SK-N-SH (cell line): ENCODE measurements around the gene PEX7. TPM values are rescaled to one million over a fixed set of nuclear protein-coding genes. Genes with fewer than 3 reads are reported as not detected.

Source experiments
- CTCF ChIA-PET: fragments of 300-600, 350-600 bp; formaldehyde crosslinking; extraction: SDS; loops from one replicate; lab custom pipeline; 2021; lab: Yijun Ruan, JAX
- POLR2A ChIA-PET: fragments of 350-600 bp; sonication (Branson Sonifier 250); formaldehyde crosslinking; extraction: SDS; loops from one replicate; lab custom pipeline; 2020; ENCODE audit warnings: antibody characterized with exemption, inconsistent platforms; lab: Yijun Ruan, JAX
- DNase-seq: peaks from one replicate; pipeline ENCODE4 v3.0.0; 2012
- H2AFZ ChIP-seq: fragments of 200-600 bp; sonication (generic); 2 replicates; pipeline ENCODE4 v1.8.1; 2016; ENCODE audit warnings: antibody characterized with exemption, mild to moderate bottlenecking, low read depth
- H3F3A ChIP-seq: fragments of 200-600 bp; sonication (generic); replicated peaks from 2 replicates; pipeline ENCODE3; 2016; ENCODE audit warnings: antibody characterized with exemption, mild to moderate bottlenecking; ENCODE audit not compliant: insufficient read depth
- H3K27ac ChIP-seq, 2 experiments: fragments of 200-500 bp in 1 of 2; fragments of 200-600 bp in 1 of 2; sonication (Bioruptor generic) in 1 of 2; sonication (generic), shearing (Covaris generic) in 1 of 2; 2 replicates each; pipeline versions ENCODE4 v1.5.1 to v1.6.1; 2014 to 2016; ENCODE audit warnings: low read depth in 2 of 2, inconsistent platforms in 1 of 2, low read length in 1 of 2, mild to moderate bottlenecking in 1 of 2, mixed read lengths in 1 of 2
- H3K27me3 ChIP-seq: fragments of 200-600 bp; sonication (generic), shearing (Covaris generic); 2 replicates; pipeline ENCODE4 v1.6.1; 2016; ENCODE audit warnings: mixed run types; ENCODE audit not compliant: insufficient read depth
- H3K36me3 ChIP-seq, 2 experiments: fragments of 200-500 bp in 1 of 2; fragments of 200-600 bp in 1 of 2; sonication (Bioruptor generic) in 1 of 2; sonication (generic) in 1 of 2; replicated peaks in 1 of 2; 2 replicates each; pipeline versions ENCODE3 to v1.5.1; 2014 to 2016; ENCODE audit warnings: low read length in 1 of 2, mild to moderate bottlenecking in 1 of 2; ENCODE audit not compliant: insufficient read depth in 2 of 2, control insufficient read depth in 1 of 2
- H3K4me1 ChIP-seq, 2 experiments: fragments of 200-500 bp in 1 of 2; fragments of 200-600 bp in 1 of 2; sonication (Bioruptor generic) in 1 of 2; sonication (generic), shearing (Covaris generic) in 1 of 2; 2 replicates each; pipeline versions ENCODE4 v1.5.1 to v1.6.1; 2014 to 2016; ENCODE audit warnings: low read depth in 1 of 2, low read length in 1 of 2, mixed run types in 1 of 2; ENCODE audit not compliant: insufficient read depth in 2 of 2, control insufficient read depth in 1 of 2
- H3K4me2 ChIP-seq: fragments of 200-600 bp; sonication (generic), shearing (Covaris generic); 2 replicates; pipeline ENCODE4 v1.6.1; 2017; ENCODE audit warnings: mixed run types
- H3K4me3 ChIP-seq, 2 experiments: fragments of 200-500 bp in 1 of 2; fragments of 200-600 bp in 1 of 2; sonication (Bioruptor generic) in 1 of 2; sonication (generic), shearing (Covaris generic) in 1 of 2; 2 replicates each; pipeline versions ENCODE4 v1.5.1 to v1.8.1; 2014 to 2016; ENCODE audit warnings: low read depth in 2 of 2, inconsistent platforms in 1 of 2, low read length in 1 of 2, mild to moderate bottlenecking in 1 of 2, mixed read lengths in 1 of 2, moderate library complexity in 1 of 2
- H3K79me2 ChIP-seq: fragments of 200-600 bp; sonication (generic); 2 replicates; pipeline ENCODE4 v1.8.1; 2017; ENCODE audit warnings: mild to moderate bottlenecking; ENCODE audit not compliant: insufficient read depth
- H3K9ac ChIP-seq: fragments of 200-600 bp; sonication (generic); 2 replicates; pipeline ENCODE4 v1.6.1; 2017; ENCODE audit warnings: mixed run types
- H3K9me2 ChIP-seq: fragments of 200-600 bp; sonication (generic); 2 replicates; pipeline ENCODE4 v1.6.1; 2017; ENCODE audit warnings: mixed run types
- H3K9me3 ChIP-seq: fragments of 200-600 bp; sonication (generic); 2 replicates; pipeline ENCODE4 v1.6.1; 2017; ENCODE audit warnings: mixed run types, mild to moderate bottlenecking, moderate library complexity
- H4K20me1 ChIP-seq: fragments of 200-600 bp; sonication (generic); 2 replicates; pipeline ENCODE4 v1.6.1; 2017; ENCODE audit warnings: mild to moderate bottlenecking, mixed run types; ENCODE audit not compliant: insufficient read depth
- CTCF ChIP-seq: fragments of 200-600 bp; sonication (generic); IDR thresholded peaks from 2 replicates; pipeline ENCODE4 v1.6.1; 2017; ENCODE audit warnings: antibody characterized with exemption, mild to moderate bottlenecking, moderate library complexity
- EP300 ChIP-seq, 2 experiments: IDR thresholded peaks; 2 replicates each; pipeline versions ENCODE4 v1.4.0 to v1.6.1; 2012; ENCODE audit warnings: borderline replicate concordance in 1 of 2, low read depth in 1 of 2, low read length in 1 of 2
- FOSL2 ChIP-seq: IDR thresholded peaks from 2 replicates; pipeline ENCODE4 v1.4.0; 2012; ENCODE audit warnings: low read depth, mild to moderate bottlenecking, moderate library complexity, borderline replicate concordance
- FOXM1 ChIP-seq: IDR thresholded peaks from 2 replicates; pipeline ENCODE4 v1.4.0; 2012; ENCODE audit warnings: low read depth, mild to moderate bottlenecking
- GATA2 ChIP-seq: sonication (generic); formaldehyde crosslinking; IDR thresholded peaks from 2 replicates; pipeline ENCODE4 v1.5.0; 2020; ENCODE audit warnings: mild to moderate bottlenecking, missing genetic modification reagents
- MEF2A ChIP-seq: IDR thresholded peaks from 2 replicates; pipeline ENCODE4 v1.4.0; 2012; ENCODE audit warnings: low read depth, borderline replicate concordance
- RAD21 ChIP-seq: IDR thresholded peaks from 2 replicates; pipeline ENCODE4 v1.6.1; 2012; ENCODE audit warnings: mild to moderate bottlenecking, low read length
- RCOR1 ChIP-seq: fragments of 150-350 bp; IDR thresholded peaks from 2 replicates; pipeline ENCODE4 v1.6.1; 2017; ENCODE audit warnings: antibody characterized with exemption, low read length
- SIN3A ChIP-seq: IDR thresholded peaks from 2 replicates; pipeline ENCODE4 v1.6.1; 2012; ENCODE audit warnings: low read depth, mild to moderate bottlenecking, low read length, moderate library complexity, borderline replicate concordance
- TCF12 ChIP-seq: IDR thresholded peaks from 2 replicates; pipeline ENCODE4 v1.4.0; 2012
- USF1 ChIP-seq: IDR thresholded peaks from 2 replicates; pipeline ENCODE4 v1.4.0; 2012; ENCODE audit warnings: low read depth, borderline replicate concordance
- USF2 ChIP-seq: fragments of 150-350 bp; IDR thresholded peaks from 2 replicates; pipeline ENCODE4 v1.6.1; 2017; ENCODE audit warnings: antibody characterized with exemption, low read length, low read depth, borderline replicate concordance
- YY1 ChIP-seq: IDR thresholded peaks from 2 replicates; pipeline ENCODE4 v1.4.0; 2012; ENCODE audit warnings: low read depth, mild to moderate bottlenecking
- ZBTB33 ChIP-seq: IDR thresholded peaks from 2 replicates; pipeline ENCODE4 v1.4.0; 2012; ENCODE audit warnings: low read depth, borderline replicate concordance
- WGBS: methylation state at CpG from one replicate; pipeline ENCODE4 v1.1.6; 2017; ENCODE audit warnings: low lambda C conversion rate; 5-methylcytosine and 5-hydroxymethylcytosine counted together
- polyA plus RNA-seq, 3 experiments: library from polyadenylated mRNA; depleted of rRNA; stranded (reverse); fragments of >200 nt; gene quantifications; 2 replicates each; pipeline ENCODE4 v1.2.3, GENCODE V29; 2012

The PEX7 gene
- polyA plus RNA-seq, 1 of the 3 experiments (the other 2 are of a cell fraction): 10.8 TPM

- no peaks in the 10 kb centered on the region for H3K9me3 ChIP-seq
- H3K9ac ChIP-seq: no peak overlapping the region
- H3K4me2 ChIP-seq: no peak overlapping the region
- H3K9me2 ChIP-seq: no peaks in the 10 kb centered on the region
- no peak overlapping the region for H3K4me3 ChIP-seq
- no peak overlapping the region for H2AFZ ChIP-seq
- H4K20me1 ChIP-seq: no peaks in the 10 kb centered on the region
- no peaks in the 10 kb centered on the region for H3F3A ChIP-seq
- H3K27ac ChIP-seq: no peak overlapping the region
- TF ChIP-seq RAD21 (no peak), MEF2A (no peak), GATA2 (CRISPR knock-in tag) (no peak), EP300 (IDR thresholded peaks at IDR 0.05; ENCODE audit: borderline replicate concordance in 1 of 2, low read depth in 1 of 2, low read length in 1 of 2) (no peak), USF2 (no peak), TCF12 (no peak)
- POLR2A ChIA-PET: no interaction called here
- H3K27me3 ChIP-seq: no peaks in the 10 kb centered on the region
- CTCF ChIA-PET: no interaction called here
- no peaks in the 10 kb centered on the region for H3K79me2 ChIP-seq
- no peaks in the 10 kb centered on the region for H3K4me1 ChIP-seq
- no peaks in the 10 kb centered on the region for H3K36me3 ChIP-seq
- 33% methylated on average over 2 of the region's 2 CpGs for WGBS
- no peak for DNase-seq
Measured at GRCh38 chr6:136816656-136817055, 5.7 kb upstream of the PEX7 start.

GRCh38 chr6:136820561-136820960 is 1.8 kb upstream of the PEX7 start:
- Histone ChIP-seq H3K4me1 (peaks cover 0 to 5% of the 10 kb centered on the region in 2 experiments; a peak in 1 of 4 replicates), H3K27ac (no peak overlapping the region), H3K4me3 (no peak overlapping the region), H3K9me2 (no peaks in the 10 kb centered on the region), H3F3A (no peaks in the 10 kb centered on the region), H3K36me3 (no peaks in the 10 kb centered on the region), H3K4me2 (no peak overlapping the region), H3K9me3 (no peaks in the 10 kb centered on the region), H4K20me1 (no peaks in the 10 kb centered on the region), H3K79me2 (peaks cover 5% of the 10 kb centered on the region; the same call in 1 of the 2 replicates), H2AFZ (no peak overlapping the region), H3K27me3 (no peaks in the 10 kb centered on the region), H3K9ac (no peak overlapping the region)
- no peak for DNase-seq
- ChIA-PET CTCF (interaction anchor here (0.9 kb wide), 1 partner anchor 176 kb away, joined by 3 read pairs; no protein-coding TSS in a partner anchor), POLR2A (no interaction called here)
- 66% methylated on average over 2 of the region's 2 CpGs for WGBS
- no peak for TF ChIP-seq CTCF
- TF ChIP-seq YY1: no peak
- no peak for TF ChIP-seq FOSL2
- TF ChIP-seq FOXM1: no peak
- no peak for TF ChIP-seq SIN3A
- TF ChIP-seq ZBTB33: no peak
- no peak for TF ChIP-seq RCOR1
- TF ChIP-seq USF1: no peak
